Endodermal cell (in vitro differentiated cells): ENCODE results near the gene COCH. TPM values are rescaled to one million over a fixed set of nuclear protein-coding genes. Genes with fewer than 3 reads are reported as not detected.

Experiments used
- DNase-seq: peaks from one replicate; pipeline ENCODE4 v3.0.0-alpha.2; 2017
- H3K27ac ChIP-seq: 2 replicates; pipeline ENCODE4 v1.5.1; 2013; ENCODE audit warnings: mild to moderate bottlenecking, low read depth, low read length, moderate library complexity
- H3K27me3 ChIP-seq: 2 replicates; pipeline ENCODE4 v1.6.1; 2013; ENCODE audit warnings: mild to moderate bottlenecking, low read length, moderate library complexity; ENCODE audit not compliant: insufficient read depth, control insufficient read depth, poor library complexity, severe bottlenecking
- H3K36me3 ChIP-seq: 2 replicates; pipeline ENCODE4 v1.7.0; 2013; ENCODE audit warnings: mild to moderate bottlenecking, low read length, moderate library complexity; ENCODE audit not compliant: control insufficient read depth, insufficient read depth
- H3K4me1 ChIP-seq: one replicate; pipeline ENCODE4 v1.7.0; 2013; ENCODE audit warnings: low read length; ENCODE audit not compliant: control insufficient read depth, insufficient read depth
- H3K4me3 ChIP-seq: 2 replicates; pipeline ENCODE4 v1.5.1; 2013; ENCODE audit warnings: mild to moderate bottlenecking, low read length, moderate library complexity
- H3K9ac ChIP-seq: 2 replicates; pipeline ENCODE4 v1.6.1; 2013; ENCODE audit warnings: mild to moderate bottlenecking, low read length, moderate library complexity; ENCODE audit not compliant: poor library complexity, severe bottlenecking; ENCODE audit errors: extremely low read depth
- H3K9me3 ChIP-seq: 2 replicates; pipeline ENCODE4 v1.6.1; 2013; ENCODE audit warnings: mild to moderate bottlenecking, low read length, moderate library complexity; ENCODE audit not compliant: control insufficient read depth
- H3K27ac Mint-ChIP-seq: 2 replicates; pipeline ENCODE4 v1.8.0; 2020; ENCODE audit warnings: mixed read lengths
- H3K27me3 Mint-ChIP-seq: 2 replicates; pipeline ENCODE4 v1.8.0; 2021; ENCODE audit warnings: mild to moderate bottlenecking, mixed read lengths; ENCODE audit not compliant: insufficient read depth
- H3K36me3 Mint-ChIP-seq: 2 replicates; pipeline ENCODE4 v1.8.0; 2020; ENCODE audit warnings: low read depth, mixed read lengths
- H3K4me1 Mint-ChIP-seq: 2 replicates; pipeline ENCODE4 v1.8.0; 2020; ENCODE audit warnings: mixed read lengths
- H3K4me3 Mint-ChIP-seq: 2 replicates; pipeline ENCODE4 v1.8.0; 2020; ENCODE audit warnings: mild to moderate bottlenecking, moderate library complexity, mixed read lengths
- H3K9me3 Mint-ChIP-seq: 2 replicates; pipeline ENCODE4 v1.8.0; 2020; ENCODE audit warnings: mild to moderate bottlenecking, mixed read lengths
- WGBS, 2 experiments: methylation state at CpG; one replicate each; pipeline versions ENCODE4 v1.1.5 to v1.1.7; 2013; ENCODE audit warnings: missing lambda C conversion rate in 2 of 2, mixed read lengths in 1 of 2; ENCODE audit not compliant: insufficient coverage in 1 of 2, insufficient read length in 1 of 2; 5-methylcytosine and 5-hydroxymethylcytosine counted together
- total RNA-seq, 2 donors: library from RNA; stranded (reverse); fragmentation: NEBNext Ultra II Directional in 1 of 2; extraction: Animal tissue kit (Norgen Biotek cat#: 25700) in 1 of 2; gene quantifications; 2 replicates in 1 of 2; 3 replicates in 1 of 2; pipeline ENCODE4 v1.2.1, GENCODE V29; 2021
- TF ChIP-seq, protein P1 (sequence below): fragments of 200-600 bp; sonication (generic); conservative IDR thresholded peaks from 2 replicates; pipeline ENCODE4 v1.5.0; 2021; ENCODE audit warnings: antibody characterized with exemption, mild to moderate bottlenecking

Gene COCH
- total RNA-seq, 2 donors from 2014 or later, result 59.1 to 76.2 TPM

- no peak overlapping the region for H3K4me3 ChIP-seq
- no peak overlapping the region for H3K27ac Mint-ChIP-seq
- DNase-seq, result no peak
- no peaks in the 10 kb centered on the region for H3K9me3 ChIP-seq
- no peaks in the 10 kb centered on the region for H3K4me1 ChIP-seq
- no peaks in the 10 kb centered on the region for H3K36me3 ChIP-seq
- TF ChIP-seq, protein P1, sequence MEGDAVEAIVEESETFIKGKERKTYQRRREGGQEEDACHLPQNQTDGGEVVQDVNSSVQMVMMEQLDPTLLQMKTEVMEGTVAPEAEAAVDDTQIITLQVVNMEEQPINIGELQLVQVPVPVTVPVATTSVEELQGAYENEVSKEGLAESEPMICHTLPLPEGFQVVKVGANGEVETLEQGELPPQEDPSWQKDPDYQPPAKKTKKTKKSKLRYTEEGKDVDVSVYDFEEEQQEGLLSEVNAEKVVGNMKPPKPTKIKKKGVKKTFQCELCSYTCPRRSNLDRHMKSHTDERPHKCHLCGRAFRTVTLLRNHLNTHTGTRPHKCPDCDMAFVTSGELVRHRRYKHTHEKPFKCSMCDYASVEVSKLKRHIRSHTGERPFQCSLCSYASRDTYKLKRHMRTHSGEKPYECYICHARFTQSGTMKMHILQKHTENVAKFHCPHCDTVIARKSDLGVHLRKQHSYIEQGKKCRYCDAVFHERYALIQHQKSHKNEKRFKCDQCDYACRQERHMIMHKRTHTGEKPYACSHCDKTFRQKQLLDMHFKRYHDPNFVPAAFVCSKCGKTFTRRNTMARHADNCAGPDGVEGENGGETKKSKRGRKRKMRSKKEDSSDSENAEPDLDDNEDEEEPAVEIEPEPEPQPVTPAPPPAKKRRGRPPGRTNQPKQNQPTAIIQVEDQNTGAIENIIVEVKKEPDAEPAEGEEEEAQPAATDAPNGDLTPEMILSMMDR, result no peak
- H3K27ac ChIP-seq, result no peak overlapping the region
- H3K27me3 Mint-ChIP-seq, result peaks cover 12% of the 10 kb centered on the region
- peaks cover 13% of the 10 kb centered on the region for H3K4me1 Mint-ChIP-seq
- WGBS, 2 experiments, result 93% methylated on average over 4 to 5 of the region's 5 CpGs
- no peak overlapping the region for H3K9ac ChIP-seq
- H3K36me3 Mint-ChIP-seq, result no peaks in the 10 kb centered on the region
- peaks cover 13% of the 10 kb centered on the region for H3K27me3 ChIP-seq
- no peaks in the 10 kb centered on the region for H3K9me3 Mint-ChIP-seq
- H3K4me3 Mint-ChIP-seq, result no peak overlapping the region
Measured at GRCh38 chr14:30868736-30869135, 5.6 kb upstream of the COCH start.

GRCh38 chr14:30869551-30870155 lies 4.7 kb upstream of the COCH start:
- H3K27me3 ChIP-seq, result peaks cover 22% of the 10 kb centered on the region
- H3K9me3 ChIP-seq, result no peaks in the 10 kb centered on the region
- WGBS, 2 experiments, result 40 to 93% methylated on average over 1 to 2 of the region's 2 CpGs
- Mint-ChIP-seq H3K9me3 (no peaks in the 10 kb centered on the region), H3K36me3 (no peaks in the 10 kb centered on the region), H3K4me1 (peaks cover 15% of the 10 kb centered on the region), H3K27ac (no peak overlapping the region), H3K4me3 (no peak overlapping the region), H3K27me3 (peaks cover 17% of the 10 kb centered on the region)
- DNase-seq, result no peak
- H3K9ac ChIP-seq, result no peak overlapping the region
- TF ChIP-seq, protein P1, result no peak
- H3K4me3 ChIP-seq, result no peak overlapping the region
- H3K36me3 ChIP-seq, result no peaks in the 10 kb centered on the region
- no peak overlapping the region for H3K27ac ChIP-seq
- no peaks in the 10 kb centered on the region for H3K4me1 ChIP-seq

- Mint-ChIP-seq H3K9me3 (no peaks in the 10 kb centered on the region), H3K27me3 (peaks cover 39% of the 10 kb centered on the region), H3K36me3 (peaks cover 2% of the 10 kb centered on the region), H3K4me3 (no peak overlapping the region), H3K4me1 (peaks cover 15% of the 10 kb centered on the region), H3K27ac (no peak overlapping the region)
- no peak overlapping the region for H3K27ac ChIP-seq
- H3K9me3 ChIP-seq, result no peaks in the 10 kb centered on the region
- DNase-seq, result peak; percentile 59
- H3K4me3 ChIP-seq, result no peak overlapping the region
- TF ChIP-seq, protein P1, result no peak
- H3K27me3 ChIP-seq, result peaks cover 44% of the 10 kb centered on the region
- WGBS, 2 experiments, result 78% methylated on average over 1 of the region's 1 CpG; no CpG with 5 or more reads in 1 of the 2 experiments
- H3K9ac ChIP-seq, result no peak overlapping the region
- H3K36me3 ChIP-seq, result no peaks in the 10 kb centered on the region
- no peaks in the 10 kb centered on the region for H3K4me1 ChIP-seq
Measured at GRCh38 chr14:30872602-30873001, 1.8 kb upstream of the COCH start.
